GM18526 (cell line): Measurements from ENCODE around the gene LRRFIP1.

ENCODE experiments used
- POLR2A ChIP-seq: IDR thresholded peaks from 3 replicates; pipeline ENCODE4 v1.6.1; 2011; ENCODE audit not compliant: insufficient read length; ENCODE audit errors: extremely low read depth

LRRFIP1 gene

GRCh38 chr2:237642038-237642734 lies 14.8 kb downstream of the LRRFIP1 start:
- no peak for TF ChIP-seq POLR2A

GRCh38 chr2:237643066-237643465 lies 15.7 kb downstream of the LRRFIP1 start:
- no peak for TF ChIP-seq POLR2A

GRCh38 chr2:237643582-237644380 lies 16.4 kb downstream of the LRRFIP1 start:
- no peak for TF ChIP-seq POLR2A

GRCh38 chr2:237644381-237644703 lies 17.0 kb downstream of the LRRFIP1 start:
- TF ChIP-seq POLR2A: no peak

- TF ChIP-seq POLR2A: no peak
Measured at GRCh38 chr2:237645261-237645660, 17.9 kb downstream of the LRRFIP1 start.

- TF ChIP-seq POLR2A: no peak
Measured at GRCh38 chr2:237647176-237648015, 20.0 kb downstream of the LRRFIP1 start.

- TF ChIP-seq POLR2A: no peak
Measured at GRCh38 chr2:237648016-237648381, 20.6 kb downstream of the LRRFIP1 start.

- TF ChIP-seq POLR2A: no peak
Measured at GRCh38 chr2:237649541-237650454, 22.4 kb downstream of the LRRFIP1 start.

GRCh38 chr2:237650455-237650850 lies 23.1 kb downstream of the LRRFIP1 start:
- no peak for TF ChIP-seq POLR2A

GRCh38 chr2:237651761-237652160 lies 24.4 kb downstream of the LRRFIP1 start:
- no peak for TF ChIP-seq POLR2A

GRCh38 chr2:237652181-237652580 lies 24.8 kb downstream of the LRRFIP1 start:
- no peak for TF ChIP-seq POLR2A

GRCh38 chr2:237652854-237653253 lies 25.5 kb downstream of the LRRFIP1 start:
- no peak for TF ChIP-seq POLR2A

- no peak for TF ChIP-seq POLR2A
Measured at GRCh38 chr2:237653776-237654558, 26.6 kb downstream of the LRRFIP1 start.

- TF ChIP-seq POLR2A: no peak
Measured at GRCh38 chr2:237657063-237657462, 29.7 kb downstream of the LRRFIP1 start.
